ENCODE data around the gene GPC6. TPM values are rescaled to one million over a fixed set of nuclear protein-coding genes. Genes with fewer than 3 reads are reported as not detected.
A peak's percentile ranks its signal among the peaks of the same experiment; 100 is the strongest.

The GPC6 gene
- total RNA-seq, 2 donors from 2014 or later: 35.9 to 61.9 TPM

DNA sequence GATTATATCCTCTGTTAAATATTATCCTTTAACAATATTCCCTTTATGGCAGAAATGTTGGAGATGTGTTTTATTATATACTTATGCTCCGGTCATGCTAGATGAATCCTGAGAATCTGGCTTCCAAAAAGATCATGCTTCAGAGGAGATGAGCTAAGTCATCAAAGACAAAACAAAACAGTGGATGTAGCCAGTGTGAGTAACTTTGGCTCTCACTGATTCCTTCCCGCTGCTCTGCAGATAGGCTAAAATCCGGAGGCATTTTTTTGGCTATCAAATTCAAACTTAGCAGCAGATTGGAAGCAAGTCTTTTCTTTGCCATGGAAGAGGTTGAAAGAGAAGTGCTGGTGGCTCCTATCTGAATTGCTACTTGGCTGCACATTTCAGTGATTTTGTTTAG lies 295.9 kb downstream of the GPC6 start:
- no peak for DNase-seq (ENCODE audit: low spot score)

GRCh38 chr13:93525087-93525486 lies 298.5 kb downstream of the GPC6 start:
- no peak for DNase-seq (ENCODE audit: low spot score)
- intact Hi-C loops (cut with DNase I): no loop called here

More for the DNA sequence above, 295.9 kb downstream of the GPC6 start:
- intact Hi-C loops (cut with DNase I): no loop called here

- no peak for DNase-seq (ENCODE audit: low spot score)
- intact Hi-C loops (cut with DNase I): no loop called here
Measured at GRCh38 chr13:93527748-93528297, 301.2 kb downstream of the GPC6 start.

DNA sequence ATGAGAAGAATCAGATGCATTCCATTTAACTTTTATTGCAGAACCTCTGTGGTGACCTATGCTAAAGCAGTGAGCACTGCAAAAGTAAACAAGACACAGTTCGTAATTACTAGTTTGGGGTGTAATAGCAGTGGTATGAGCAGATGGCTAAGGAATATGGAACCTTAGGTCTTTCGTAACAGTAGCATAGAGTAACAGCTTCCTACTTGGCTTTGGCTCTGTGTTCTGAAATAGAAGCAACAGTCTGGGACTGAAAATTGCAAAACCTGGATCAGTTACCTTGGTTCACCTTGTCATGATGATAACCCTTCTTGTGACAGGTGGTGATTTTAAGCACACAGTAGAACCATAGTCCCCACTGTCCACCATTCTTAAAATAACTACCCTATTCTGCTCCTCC lies 303.4 kb downstream of the GPC6 start:
- intact Hi-C loops (cut with DNase I): no loop called here
- DNase-seq (ENCODE audit: low spot score): no peak

DNA sequence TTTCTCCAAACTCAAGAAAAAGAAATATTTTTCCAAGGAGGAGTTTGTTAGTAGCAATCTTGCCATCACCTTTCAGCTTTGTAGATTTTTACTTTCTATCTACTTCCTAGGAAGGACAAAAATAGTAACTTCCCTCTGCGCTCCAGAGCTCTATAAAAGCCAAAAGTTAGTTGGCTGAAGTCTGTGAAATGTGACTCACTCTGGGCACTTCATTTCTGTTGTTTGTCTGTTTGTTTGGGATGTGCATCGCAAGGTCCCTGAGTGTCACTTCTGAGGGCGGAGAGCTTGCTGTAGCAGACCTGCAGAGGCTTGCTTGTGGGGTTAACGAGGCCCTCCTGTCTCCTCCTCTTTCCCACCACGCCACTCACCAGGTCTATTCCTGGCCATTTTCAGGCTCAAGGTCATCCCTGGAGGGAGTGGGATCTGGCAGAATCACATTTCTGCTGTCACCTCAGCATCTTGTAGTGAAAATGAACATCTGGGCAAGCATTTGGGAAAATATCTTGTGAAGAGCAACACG lies 307.6 kb downstream of the GPC6 start:
- DNase-seq (ENCODE audit: low spot score): no peak
- intact Hi-C loops (cut with DNase I): no loop called here

DNA sequence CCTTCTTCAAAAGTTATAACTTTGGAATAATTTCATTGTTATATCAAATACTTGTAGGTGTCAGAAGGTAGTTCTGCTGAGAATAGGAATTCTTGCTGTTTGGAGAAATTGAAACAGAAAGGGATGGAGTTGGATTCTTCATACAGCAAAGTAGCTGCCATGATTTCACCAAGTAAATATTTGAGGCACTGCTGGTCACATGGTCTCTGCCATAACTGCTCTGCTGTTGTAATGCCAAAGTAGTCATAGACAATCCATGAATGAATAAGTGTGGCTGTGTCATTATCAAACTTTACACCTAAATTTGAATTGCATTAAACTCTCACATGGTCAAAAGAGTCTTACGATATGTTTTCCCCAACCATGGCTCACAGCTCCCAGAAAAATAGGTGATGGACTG lies 308.6 kb downstream of the GPC6 start:
- no peak for DNase-seq (ENCODE audit: low spot score)
- intact Hi-C loops (cut with DNase I): no loop called here

GRCh38 chr13:93539914-93540313 lies 313.3 kb downstream of the GPC6 start:
- no peak for DNase-seq (ENCODE audit: low spot score)
- intact Hi-C loops (cut with DNase I): no loop called here

DNA sequence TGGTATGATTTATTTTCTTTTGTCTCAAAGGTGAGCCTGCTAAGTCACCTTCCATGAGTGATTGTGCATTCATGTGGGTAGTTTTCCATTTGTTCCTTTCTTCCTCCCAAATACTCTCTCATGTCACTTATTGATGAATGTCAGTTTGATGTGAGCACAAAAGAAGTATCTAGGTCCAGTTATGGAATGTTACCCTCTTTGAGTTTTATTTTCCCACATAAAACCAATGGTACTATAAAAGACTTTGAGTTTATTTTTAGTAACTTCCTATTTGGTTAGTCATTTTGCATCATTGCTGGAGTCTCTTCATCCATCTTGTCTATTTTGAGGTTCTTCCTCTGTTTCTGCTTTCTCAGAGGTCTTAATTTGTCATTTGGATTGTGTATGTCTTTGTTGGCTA lies 321.3 kb downstream of the GPC6 start:
- intact Hi-C loops (cut with DNase I): no loop called here
- no peak for DNase-seq (ENCODE audit: low spot score)

DNA sequence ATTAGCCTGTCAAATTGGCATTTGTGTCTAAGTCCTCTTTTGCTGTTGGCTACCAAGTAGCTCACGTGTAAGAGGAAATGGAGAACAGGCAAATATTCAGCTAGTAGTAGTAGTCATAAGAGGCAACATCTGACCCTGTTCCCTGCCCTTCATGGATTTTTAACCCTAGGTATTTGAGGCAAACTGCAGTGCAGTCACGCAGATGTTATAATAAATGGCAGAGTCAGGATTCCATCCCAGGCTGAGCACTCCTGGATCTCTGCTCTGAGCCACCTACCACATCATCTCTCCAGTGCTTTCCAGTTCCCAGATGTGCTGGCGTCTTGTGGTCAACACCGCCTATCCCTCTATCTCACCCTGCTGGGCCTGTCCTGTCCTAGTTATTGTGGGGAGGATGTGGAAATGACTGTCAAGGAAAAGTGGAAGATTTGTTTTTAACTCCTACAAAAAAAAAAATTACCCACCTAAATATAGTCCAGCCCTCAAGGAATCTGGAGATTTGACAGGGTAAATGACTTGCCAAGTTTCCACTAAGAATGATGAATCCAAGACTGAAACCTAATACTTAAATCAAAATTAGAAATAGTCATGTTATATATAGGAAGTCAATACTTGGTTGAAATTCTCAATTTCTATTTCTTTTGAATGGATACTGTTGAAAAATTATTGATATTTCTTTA lies 322.9 kb downstream of the GPC6 start:
- intact Hi-C loops (cut with DNase I): no loop called here
- no peak for DNase-seq (ENCODE audit: low spot score)

DNA sequence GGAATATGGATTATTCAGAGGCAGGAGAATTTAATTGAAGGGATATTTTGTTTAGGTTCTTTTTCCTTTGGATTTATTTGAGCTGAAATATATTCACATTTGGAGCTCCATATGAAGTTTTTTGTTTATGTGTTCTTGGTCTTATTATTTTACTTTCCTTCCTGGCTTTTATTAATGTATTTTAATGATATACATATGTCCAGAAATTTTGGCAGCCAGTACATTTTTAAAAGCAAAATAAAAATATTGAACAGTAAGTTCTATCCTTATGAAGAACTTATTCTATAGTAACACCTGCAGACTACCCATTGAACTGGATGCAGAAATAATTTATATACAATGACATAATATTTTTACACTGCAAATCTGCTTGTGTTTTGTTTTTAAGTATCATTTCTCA lies 323.6 kb downstream of the GPC6 start:
- intact Hi-C loops (cut with DNase I): no loop called here
- DNase-seq (ENCODE audit: low spot score): no peak

GRCh38 chr13:93552596-93552995 lies 326.0 kb downstream of the GPC6 start:
- intact Hi-C loops (cut with DNase I): no loop called here

DNA sequence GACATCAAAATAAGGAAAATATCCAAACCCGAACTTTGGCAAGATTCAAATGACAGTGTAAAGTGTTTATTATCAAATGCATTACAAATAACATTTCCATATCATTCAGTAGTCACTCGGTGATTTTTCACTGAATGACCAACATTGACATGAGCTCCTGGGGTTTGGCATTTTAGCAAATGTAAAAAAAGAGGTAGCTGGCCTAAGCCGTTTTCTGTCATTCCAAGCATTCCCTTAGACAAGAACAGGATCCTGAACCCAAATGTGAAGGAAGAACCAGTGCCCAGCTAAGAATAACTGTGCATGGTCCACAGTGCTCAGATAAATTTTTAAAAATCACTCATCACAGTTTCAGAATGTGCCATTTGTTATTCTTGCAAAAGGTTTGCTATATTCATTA lies 327.9 kb downstream of the GPC6 start:
- intact Hi-C loops (cut with DNase I): no loop called here
- no peak for DNase-seq (ENCODE audit: low spot score)

More at GRCh38 chr13:93552596-93552995, 326.0 kb downstream of the GPC6 start:
- no peak for DNase-seq (ENCODE audit: low spot score)

DNA sequence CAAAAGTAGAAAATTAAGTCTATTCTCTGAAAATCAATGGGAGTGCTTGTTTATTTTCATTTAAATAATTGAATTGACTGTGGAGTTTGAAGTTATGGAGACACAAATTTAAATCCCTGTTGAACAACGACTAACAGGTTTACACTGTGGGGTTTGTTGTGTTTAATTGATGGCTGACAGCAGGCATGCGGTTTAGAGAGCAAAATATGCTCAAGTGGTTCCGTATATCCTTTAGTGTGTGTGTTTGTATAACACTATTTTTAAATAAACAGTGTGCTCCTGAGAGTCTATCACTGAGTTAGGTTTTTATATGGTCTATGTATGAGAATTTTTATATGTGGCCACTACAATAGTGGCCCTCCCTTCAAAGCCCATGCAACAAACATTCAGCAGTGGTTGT lies 332.0 kb downstream of the GPC6 start:
- no peak for DNase-seq (ENCODE audit: low spot score)
- intact Hi-C loops (cut with DNase I): no loop called here

GRCh38 chr13:93559718-93560117 lies 333.1 kb downstream of the GPC6 start:
- intact Hi-C loops (cut with DNase I): no loop called here
- no peak for DNase-seq (ENCODE audit: low spot score)

DNA sequence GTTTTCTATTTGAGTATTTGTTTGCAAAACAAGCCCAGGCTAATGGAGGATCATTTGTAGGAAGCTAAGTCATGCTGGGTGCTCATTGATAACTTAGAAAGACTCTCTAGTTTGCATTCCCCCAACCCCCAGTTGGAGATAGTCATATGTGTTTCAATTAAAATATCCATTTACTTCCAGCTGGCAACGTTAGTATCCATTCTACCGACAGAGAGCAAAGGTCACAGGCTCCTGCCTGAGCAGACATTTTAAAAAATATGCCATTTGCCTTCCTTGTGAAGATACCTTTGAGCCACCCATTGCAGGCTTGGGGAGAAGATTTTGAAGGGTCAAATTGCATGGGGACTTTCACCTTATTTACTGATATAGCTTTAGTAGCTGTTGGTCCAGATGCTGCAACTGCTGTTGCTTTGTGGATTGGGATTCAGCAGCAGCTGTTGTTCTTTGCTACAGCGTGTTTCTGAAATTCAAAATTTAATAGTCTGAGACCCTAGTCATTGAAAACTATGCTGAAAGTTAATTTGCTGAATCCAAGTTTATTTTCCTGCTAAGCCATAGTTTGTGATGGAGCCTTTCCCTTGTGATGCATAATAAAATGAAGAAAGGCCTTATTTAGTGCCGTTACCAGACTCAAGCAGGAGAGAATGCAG lies 335.1 kb downstream of the GPC6 start:
- intact Hi-C loops (cut with DNase I): no loop called here
- DNase-seq (ENCODE audit: low spot score): no peak

DNA sequence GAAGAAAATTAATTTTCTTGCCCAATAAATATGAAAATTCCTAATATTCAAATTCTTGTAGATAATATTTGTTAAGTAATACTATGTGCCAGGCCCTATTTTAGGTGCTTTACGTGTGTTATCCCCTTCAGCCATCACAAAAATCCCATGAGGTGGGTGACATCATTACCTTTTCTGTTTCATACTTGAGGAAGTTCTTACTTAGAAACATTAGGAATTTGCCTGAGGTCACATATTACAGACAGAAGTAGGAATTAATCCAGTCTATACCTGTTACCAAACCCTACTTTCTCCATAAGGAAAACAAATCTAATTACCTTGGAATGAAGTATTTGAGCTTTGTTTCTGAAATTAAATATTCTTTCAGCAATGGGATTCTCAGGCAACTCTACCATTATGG lies 336.1 kb downstream of the GPC6 start:
- intact Hi-C loops (cut with DNase I): no loop called here

DNA sequence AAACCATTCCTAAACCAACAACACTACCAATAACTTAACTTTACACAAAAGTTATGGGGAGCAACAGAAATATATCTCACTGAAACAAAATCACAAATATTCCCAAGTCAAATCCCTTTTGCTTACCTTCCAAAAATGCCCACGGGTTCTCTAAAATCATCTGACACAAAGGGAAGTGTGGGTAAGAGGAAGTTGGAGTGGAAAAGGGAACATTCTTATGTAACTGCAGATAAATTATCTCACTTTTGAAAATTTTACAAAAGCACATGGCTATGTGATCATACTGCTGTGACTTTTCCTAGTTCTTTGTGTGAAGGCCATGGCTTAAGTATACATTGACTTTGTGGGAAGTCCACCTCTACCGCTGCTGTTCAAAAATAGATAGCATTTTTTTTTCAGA lies 350.5 kb downstream of the GPC6 start:
- DNase-seq (ENCODE audit: low spot score): no peak
- intact Hi-C loops (cut with DNase I): no loop called here

More for the DNA sequence above, 336.1 kb downstream of the GPC6 start:
- no peak for DNase-seq (ENCODE audit: low spot score)

DNA sequence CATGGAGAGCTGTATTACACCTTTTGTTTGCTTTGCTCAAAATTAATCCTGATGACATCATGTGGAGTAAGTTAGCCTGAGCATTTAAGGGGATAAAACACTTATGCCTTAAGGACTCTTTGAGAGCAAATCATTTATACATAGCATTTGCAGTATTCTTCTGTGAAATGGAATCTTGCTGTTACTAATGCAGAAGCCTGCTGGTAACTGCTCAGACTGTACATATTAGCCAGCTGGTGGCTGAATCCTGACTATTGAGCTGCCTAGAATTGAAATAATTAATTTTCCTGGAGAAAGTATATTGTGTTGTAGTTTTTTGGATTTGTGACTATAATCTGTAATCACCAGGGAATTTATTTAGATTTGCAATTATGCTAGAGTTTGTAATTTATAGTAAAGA lies 363.2 kb downstream of the GPC6 start:
- DNase-seq (ENCODE audit: low spot score): no peak
- intact Hi-C loops (cut with DNase I): no loop called here

- intact Hi-C loops (cut with DNase I): no loop called here
- peak; percentile 71 for DNase-seq (ENCODE audit: low spot score)
Measured at GRCh38 chr13:93603043-93603442, 376.4 kb downstream of the GPC6 start.

DNA sequence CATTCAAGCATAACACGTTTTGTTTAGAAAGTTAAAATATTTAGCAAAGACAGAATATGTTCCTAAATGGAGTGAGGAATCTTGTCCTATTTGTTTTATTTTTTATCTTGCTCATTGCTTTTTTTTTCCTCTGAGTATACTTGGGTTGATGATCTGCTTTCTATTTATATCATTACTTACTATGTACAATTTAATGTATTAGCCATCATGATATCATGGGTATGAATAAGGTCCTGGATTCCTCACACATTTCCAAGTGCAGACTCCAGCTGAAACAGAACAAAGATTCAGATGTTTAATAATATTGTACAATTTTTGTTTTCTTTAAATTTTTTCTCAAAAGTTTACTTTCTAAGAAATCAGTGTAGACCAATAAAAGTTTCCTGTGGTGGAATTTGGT lies 388.2 kb downstream of the GPC6 start:
- no peak for DNase-seq (ENCODE audit: low spot score)
- intact Hi-C loops (cut with DNase I): no loop called here
